K562 (cell line): ENCODE measurements around the gene GOLGA2. TPM values are rescaled to one million over a fixed set of nuclear protein-coding genes. Genes with fewer than 3 reads are reported as not detected.

Experiments
- ATF1 ChIP-seq, 2 experiments: fragments of 450-650 bp in 1 of 2; IDR thresholded peaks; 2 replicates each; pipeline ENCODE4 v1.6.1; 2016; ENCODE audit warnings: missing compliant biosample characterization in 1 of 2, missing genetic modification characterization in 1 of 2
- BHLHE40 ChIP-seq: IDR thresholded peaks from 2 replicates; pipeline ENCODE4 v1.6.1; 2011; ENCODE audit warnings: low read length, improper control_type of control experiment
- CBX5 ChIP-seq: IDR thresholded peaks from 2 replicates; pipeline ENCODE4 v1.6.1; 2014; ENCODE audit warnings: low read depth, borderline replicate concordance
- HNRNPL ChIP-seq: fragments of 200-400 bp; formaldehyde crosslinking; IDR thresholded peaks from 2 replicates; pipeline ENCODE4 v1.6.1; 2017; ENCODE audit warnings: low read depth, mild to moderate bottlenecking, low read length
- ID3 ChIP-seq, 2 experiments: fragments of 250-450 bp in 1 of 2; fragments of 450-650 bp in 1 of 2; sonication (Bioruptor Pico) in 1 of 2; IDR thresholded peaks; 2 replicates each; pipeline versions ENCODE4 v1.6.1 to v1.8.0; 2016 to 2021; ENCODE audit warnings: mild to moderate bottlenecking in 2 of 2, moderate library complexity in 2 of 2, missing compliant biosample characterization in 1 of 2, missing genetic modification characterization in 1 of 2
- MBD1 ChIP-seq: fragments of 250-450 bp; sonication (Bioruptor Pico); IDR thresholded peaks from 2 replicates; pipeline ENCODE4 v1.8.0; 2022; ENCODE audit warnings: inconsistent platforms
- NFIX ChIP-seq: fragments of 250-450 bp; sonication (Bioruptor Pico); IDR thresholded peaks from 2 replicates; pipeline ENCODE4 v1.4.0; 2020; ENCODE audit warnings: low read depth, mild to moderate bottlenecking, moderate library complexity
- RCOR1 ChIP-seq, 2 experiments: IDR thresholded peaks; 2 replicates each; pipeline ENCODE4 v1.6.1; 2012; ENCODE audit warnings: low read depth in 2 of 2, low read length in 2 of 2, borderline replicate concordance in 1 of 2, improper control_type of control experiment in 1 of 2
- SMAD4 ChIP-seq: fragments of 250-450 bp; sonication (Bioruptor Pico); conservative IDR thresholded peaks from 2 replicates; pipeline ENCODE4 v1.8.0; 2021; ENCODE audit warnings: inconsistent platforms, mild to moderate bottlenecking, moderate library complexity
- XRCC5 ChIP-seq: fragments of 200-400 bp; formaldehyde crosslinking; IDR thresholded peaks from 2 replicates; pipeline ENCODE4 v1.6.1; 2017; ENCODE audit warnings: low read depth, mild to moderate bottlenecking, low read length
- ZNF280A ChIP-seq: fragments of 450-650 bp; IDR thresholded peaks from 2 replicates; pipeline ENCODE4 v1.6.1; 2018; ENCODE audit warnings: mild to moderate bottlenecking, low read depth; ENCODE audit not compliant: partially characterized antibody
- polyA plus RNA-seq, 8 experiments: library from polyadenylated mRNA; depleted of rRNA in 4 of 8; stranded (reverse) in 5 of 8; unstranded in 3 of 8; fragments of >200 nt; fragmentation: Nextera tagmentation in 2 of 8; fragmentation: Illumina TruSeq in 1 of 8; extraction: Ambion mirVana in 2 of 8; extraction: Trizol in 1 of 8; gene quantifications; 2 replicates each; pipeline versions ENCODE4 v1.2.1 to v1.2.3, GENCODE V29; 2011 to 2014; ENCODE audit warnings: inconsistent platforms in 1 of 8, missing spikeins in 1 of 8
- total RNA-seq, 7 experiments: library from RNA; depleted of rRNA in 6 of 7; stranded (reverse); fragments of >200 nt in 6 of 7; fragmentation: Illumina TruSeq in 2 of 7; extraction: Trizol in 2 of 7; gene quantifications; 2 replicates each; pipeline versions ENCODE4 v1.2.1 to v1.2.3, GENCODE V29; 2011 to 2021; ENCODE audit warnings: low replicate concordance in 1 of 7
- TF ChIP-seq, protein P1 (sequence below), 2 experiments: fragments of 450-650 bp in 1 of 2; sonication (generic) in 1 of 2; formaldehyde crosslinking in 1 of 2; IDR thresholded peaks; 2 replicates each; pipeline versions ENCODE4 v1.7.1 to v1.9.0; 2016 to 2022; ENCODE audit warnings: inconsistent platforms in 1 of 2, mild to moderate bottlenecking in 1 of 2, missing genetic modification reagents in 1 of 2

The GOLGA2 gene
- total and polyA plus RNA-seq, 9 of the 15 experiments (the other 6 are each of a cell fraction or from before 2014, with no cell fraction given), result 15.7 to 138 (median 76.0) TPM

- TF ChIP-seq SMAD4 (CRISPR knock-in tag) (peak; percentile 77), BHLHE40 (no peak; the same call in 1 of the 2 replicates), ZNF280A (no peak), ID3 (CRISPR knock-in tag; IDR thresholded peaks at IDR 0.05) (no peak), ID3 (tag; IDR thresholded peaks at IDR 0.05) (peak; percentile 71; the same call in 1 of the 2 replicates), RCOR1 (IDR thresholded peaks at IDR 0.05; ENCODE audit: borderline replicate concordance in 1 of 2, low read depth in 2 of 2, low read length in 2 of 2) (peak in 1 of 2 experiments; percentile 93; a peak in 2 of 4 replicates), XRCC5 (no peak), ATF1 (CRISPR knock-in tag; IDR thresholded peaks at IDR 0.05) (no peak), ATF1 (tag; IDR thresholded peaks at IDR 0.05) (no peak), MBD1 (CRISPR knock-in tag) (no peak), NFIX (CRISPR knock-in tag) (no peak), CBX5 (no peak), HNRNPL (no peak)
- TF ChIP-seq, protein P1, sequence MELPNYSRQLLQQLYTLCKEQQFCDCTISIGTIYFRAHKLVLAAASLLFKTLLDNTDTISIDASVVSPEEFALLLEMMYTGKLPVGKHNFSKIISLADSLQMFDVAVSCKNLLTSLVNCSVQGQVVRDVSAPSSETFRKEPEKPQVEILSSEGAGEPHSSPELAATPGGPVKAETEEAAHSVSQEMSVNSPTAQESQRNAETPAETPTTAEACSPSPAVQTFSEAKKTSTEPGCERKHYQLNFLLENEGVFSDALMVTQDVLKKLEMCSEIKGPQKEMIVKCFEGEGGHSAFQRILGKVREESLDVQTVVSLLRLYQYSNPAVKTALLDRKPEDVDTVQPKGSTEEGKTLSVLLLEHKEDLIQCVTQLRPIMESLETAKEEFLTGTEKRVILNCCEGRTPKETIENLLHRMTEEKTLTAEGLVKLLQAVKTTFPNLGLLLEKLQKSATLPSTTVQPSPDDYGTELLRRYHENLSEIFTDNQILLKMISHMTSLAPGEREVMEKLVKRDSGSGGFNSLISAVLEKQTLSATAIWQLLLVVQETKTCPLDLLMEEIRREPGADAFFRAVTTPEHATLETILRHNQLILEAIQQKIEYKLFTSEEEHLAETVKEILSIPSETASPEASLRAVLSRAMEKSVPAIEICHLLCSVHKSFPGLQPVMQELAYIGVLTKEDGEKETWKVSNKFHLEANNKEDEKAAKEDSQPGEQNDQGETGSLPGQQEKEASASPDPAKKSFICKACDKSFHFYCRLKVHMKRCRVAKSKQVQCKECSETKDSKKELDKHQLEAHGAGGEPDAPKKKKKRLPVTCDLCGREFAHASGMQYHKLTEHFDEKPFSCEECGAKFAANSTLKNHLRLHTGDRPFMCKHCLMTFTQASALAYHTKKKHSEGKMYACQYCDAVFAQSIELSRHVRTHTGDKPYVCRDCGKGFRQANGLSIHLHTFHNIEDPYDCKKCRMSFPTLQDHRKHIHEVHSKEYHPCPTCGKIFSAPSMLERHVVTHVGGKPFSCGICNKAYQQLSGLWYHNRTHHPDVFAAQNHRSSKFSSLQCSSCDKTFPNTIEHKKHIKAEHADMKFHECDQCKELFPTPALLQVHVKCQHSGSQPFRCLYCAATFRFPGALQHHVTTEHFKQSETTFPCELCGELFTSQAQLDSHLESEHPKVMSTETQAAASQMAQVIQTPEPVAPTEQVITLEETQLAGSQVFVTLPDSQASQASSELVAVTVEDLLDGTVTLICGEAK (IDR thresholded peaks at IDR 0.05), result no peak
- TF ChIP-seq, protein P1 (CRISPR knock-in tag; IDR thresholded peaks at IDR 0.05), result no peak
Observed at GRCh38 chr9:128298535-128299482, 23.0 kb upstream of the GOLGA2 start (continued).
